DND-41 (cell line): ENCODE measurements around the gene ACAN.

Experiments used
- EZH2 ChIP-seq: IDR thresholded peaks from 3 replicates; pipeline ENCODE4 v1.6.1; 2012; ENCODE audit warnings: borderline replicate concordance, low read depth, mild to moderate bottlenecking, moderate library complexity, low read length, inconsistent platforms; ENCODE audit not compliant: severe bottlenecking
- TF ChIP-seq, protein P1 (sequence below): IDR thresholded peaks from 2 replicates; pipeline ENCODE4 v1.5.1; 2012; ENCODE audit warnings: borderline replicate concordance, low read length, moderate library complexity, mild to moderate bottlenecking; ENCODE audit not compliant: poor library complexity, severe bottlenecking; ENCODE audit errors: extremely low read depth

DNA sequence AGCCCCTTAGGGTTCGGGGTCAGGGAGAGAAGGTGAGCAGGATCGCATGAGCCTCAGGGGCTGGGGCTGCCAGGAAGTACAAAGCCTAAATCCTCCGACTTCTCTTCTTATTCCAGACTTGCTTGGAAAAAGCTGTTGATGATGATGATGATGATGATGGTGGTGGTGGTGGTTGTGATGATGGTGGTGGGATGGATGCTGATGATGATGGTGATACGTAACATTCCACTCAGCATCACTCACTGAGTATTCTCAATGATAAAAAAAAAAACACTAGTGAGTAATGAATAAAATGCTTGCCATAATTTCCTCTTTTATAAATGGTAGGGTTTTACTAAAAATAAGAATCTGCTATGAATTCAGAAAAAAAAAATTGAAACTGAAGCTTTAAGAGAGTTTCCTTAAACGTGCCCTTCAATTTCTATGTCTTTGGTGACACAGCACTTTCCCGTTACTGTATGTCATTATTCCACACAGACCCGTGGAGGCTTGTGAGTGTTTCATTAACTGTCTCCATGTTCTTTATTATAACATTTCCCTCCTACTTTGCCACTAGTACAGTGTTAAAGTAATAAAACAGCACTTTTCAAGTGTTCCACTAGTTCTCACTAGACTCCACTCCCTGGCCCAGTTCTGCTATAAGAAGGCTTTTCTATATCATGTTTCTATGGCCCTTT, 5.4 kb upstream of the ACAN start:
- TF ChIP-seq, protein P1, sequence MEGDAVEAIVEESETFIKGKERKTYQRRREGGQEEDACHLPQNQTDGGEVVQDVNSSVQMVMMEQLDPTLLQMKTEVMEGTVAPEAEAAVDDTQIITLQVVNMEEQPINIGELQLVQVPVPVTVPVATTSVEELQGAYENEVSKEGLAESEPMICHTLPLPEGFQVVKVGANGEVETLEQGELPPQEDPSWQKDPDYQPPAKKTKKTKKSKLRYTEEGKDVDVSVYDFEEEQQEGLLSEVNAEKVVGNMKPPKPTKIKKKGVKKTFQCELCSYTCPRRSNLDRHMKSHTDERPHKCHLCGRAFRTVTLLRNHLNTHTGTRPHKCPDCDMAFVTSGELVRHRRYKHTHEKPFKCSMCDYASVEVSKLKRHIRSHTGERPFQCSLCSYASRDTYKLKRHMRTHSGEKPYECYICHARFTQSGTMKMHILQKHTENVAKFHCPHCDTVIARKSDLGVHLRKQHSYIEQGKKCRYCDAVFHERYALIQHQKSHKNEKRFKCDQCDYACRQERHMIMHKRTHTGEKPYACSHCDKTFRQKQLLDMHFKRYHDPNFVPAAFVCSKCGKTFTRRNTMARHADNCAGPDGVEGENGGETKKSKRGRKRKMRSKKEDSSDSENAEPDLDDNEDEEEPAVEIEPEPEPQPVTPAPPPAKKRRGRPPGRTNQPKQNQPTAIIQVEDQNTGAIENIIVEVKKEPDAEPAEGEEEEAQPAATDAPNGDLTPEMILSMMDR, result no peak
- TF ChIP-seq EZH2, result no peak
